Hepatocyte (in vitro differentiated cells): ENCODE data around the gene POTEF.
"Not testable (repeated sequence)": the region's sequence is repeated elsewhere in the genome, so short reads cannot be mapped to it uniquely, and the experiment has no call there.

Source experiments
- CTCF ChIP-seq: fragments of 200-600 bp; sonication (generic); IDR thresholded peaks from 2 replicates; pipeline ENCODE4 v1.5.1; 2016; ENCODE audit warnings: antibody characterized with exemption, mild to moderate bottlenecking; ENCODE audit not compliant: poor library complexity
- EZH2 ChIP-seq: fragments of 200-600 bp; sonication (generic); IDR thresholded peaks from 2 replicates; pipeline ENCODE4 v1.6.1; 2016; ENCODE audit warnings: antibody characterized with exemption, mild to moderate bottlenecking, borderline replicate concordance

GRCh38 chr2:130136546-130136945 is 7.5 kb upstream of the POTEF start:
- not testable (repeated sequence) for TF ChIP-seq CTCF, EZH2
